ENCODE results near the gene TRAPPC6A. TPM values are rescaled to one million over a fixed set of nuclear protein-coding genes. Genes with fewer than 3 reads are reported as not detected.

Gene TRAPPC6A
- total and polyA plus RNA-seq, 7 donors, result 15.1 to 67.5 (median 36.4) TPM

- Histone ChIP-seq H3K27ac (no peak overlapping the region), H3K27me3 (no peaks in the 10 kb centered on the region), H3K36me3 (no peaks in the 10 kb centered on the region), H3K4me3 (no peak overlapping the region), H3K4me1 (no peaks in the 10 kb centered on the region), H3K9me3 (no peaks in the 10 kb centered on the region)
- TF ChIP-seq POLR2AphosphoS5 (IDR thresholded peaks at IDR 0.05) (no peak), POLR2A (IDR thresholded peaks at IDR 0.05) (no peak), EP300 (IDR thresholded peaks at IDR 0.05) (no peak)
- TF ChIP-seq, protein P1, sequence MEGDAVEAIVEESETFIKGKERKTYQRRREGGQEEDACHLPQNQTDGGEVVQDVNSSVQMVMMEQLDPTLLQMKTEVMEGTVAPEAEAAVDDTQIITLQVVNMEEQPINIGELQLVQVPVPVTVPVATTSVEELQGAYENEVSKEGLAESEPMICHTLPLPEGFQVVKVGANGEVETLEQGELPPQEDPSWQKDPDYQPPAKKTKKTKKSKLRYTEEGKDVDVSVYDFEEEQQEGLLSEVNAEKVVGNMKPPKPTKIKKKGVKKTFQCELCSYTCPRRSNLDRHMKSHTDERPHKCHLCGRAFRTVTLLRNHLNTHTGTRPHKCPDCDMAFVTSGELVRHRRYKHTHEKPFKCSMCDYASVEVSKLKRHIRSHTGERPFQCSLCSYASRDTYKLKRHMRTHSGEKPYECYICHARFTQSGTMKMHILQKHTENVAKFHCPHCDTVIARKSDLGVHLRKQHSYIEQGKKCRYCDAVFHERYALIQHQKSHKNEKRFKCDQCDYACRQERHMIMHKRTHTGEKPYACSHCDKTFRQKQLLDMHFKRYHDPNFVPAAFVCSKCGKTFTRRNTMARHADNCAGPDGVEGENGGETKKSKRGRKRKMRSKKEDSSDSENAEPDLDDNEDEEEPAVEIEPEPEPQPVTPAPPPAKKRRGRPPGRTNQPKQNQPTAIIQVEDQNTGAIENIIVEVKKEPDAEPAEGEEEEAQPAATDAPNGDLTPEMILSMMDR (IDR thresholded peaks at IDR 0.05), result no peak
- no peak for DNase-seq
- intact Hi-C loops (cut with DNase I), result no loop called here
- WGBS, 2 donors, result 87 to 88% methylated on average over 12 of the region's 12 CpGs
Measured at GRCh38 chr19:45205810-45206209, 27.8 kb upstream of the TRAPPC6A start.

DNA sequence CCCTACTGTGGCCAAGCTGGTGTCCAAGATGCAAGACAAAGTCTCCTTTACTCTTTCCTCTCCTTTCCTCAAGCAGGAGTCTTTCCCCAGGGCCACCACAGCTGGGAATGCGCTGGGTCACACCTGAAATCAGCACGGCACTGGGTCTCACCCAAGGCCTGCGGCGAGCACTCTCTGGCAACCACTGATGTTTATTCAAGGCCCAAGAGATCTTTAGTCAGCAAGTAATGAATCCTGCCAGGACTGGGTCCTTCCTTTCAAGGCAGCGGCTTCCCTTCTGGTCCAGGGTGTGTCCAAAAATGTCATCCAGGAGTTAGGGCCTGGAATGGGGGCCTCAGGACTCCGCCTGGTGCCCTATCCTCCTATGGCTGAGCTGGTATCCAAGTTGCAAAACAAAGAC lies 24.6 kb upstream of the TRAPPC6A start:
- intact Hi-C loops (cut with DNase I), result no loop called here

GRCh38 chr19:45200568-45200967 lies 22.5 kb upstream of the TRAPPC6A start:
- no peak for TF ChIP-seq POLR2AphosphoS5 (IDR thresholded peaks at IDR 0.05)
- TF ChIP-seq, protein P1 (IDR thresholded peaks at IDR 0.05), result no peak
- H3K36me3 ChIP-seq, result no peaks in the 10 kb centered on the region
- no peak overlapping the region for H3K4me3 ChIP-seq
- DNase-seq, result no peak
- no peaks in the 10 kb centered on the region for H3K4me1 ChIP-seq
- intact Hi-C loops (cut with DNase I), result no loop called here
- H3K27ac ChIP-seq, result no peak overlapping the region
- H3K9me3 ChIP-seq, result no peaks in the 10 kb centered on the region
- 74 to 78% methylated on average over 4 of the region's 4 CpGs for WGBS, 2 donors
- no peaks in the 10 kb centered on the region for H3K27me3 ChIP-seq

More for the DNA sequence above, 24.6 kb upstream of the TRAPPC6A start:
- DNase-seq, result no peak
- H3K4me1 ChIP-seq, result no peaks in the 10 kb centered on the region
- no peak overlapping the region for H3K4me3 ChIP-seq
- H3K36me3 ChIP-seq, result no peaks in the 10 kb centered on the region
- WGBS, 2 donors, result 90 to 93% methylated on average over 6 of the region's 6 CpGs
- H3K27me3 ChIP-seq, result no peaks in the 10 kb centered on the region
- no peaks in the 10 kb centered on the region for H3K9me3 ChIP-seq
- TF ChIP-seq POLR2A (IDR thresholded peaks at IDR 0.05) (no peak), POLR2AphosphoS5 (IDR thresholded peaks at IDR 0.05) (no peak)
- no peak overlapping the region for H3K27ac ChIP-seq

- Histone ChIP-seq H3K27me3 (no peaks in the 10 kb centered on the region), H3K4me3 (no peak overlapping the region), H3K36me3 (no peaks in the 10 kb centered on the region), H3K27ac (no peak overlapping the region), H3K4me1 (no peaks in the 10 kb centered on the region), H3K9me3 (no peaks in the 10 kb centered on the region)
- no peak for DNase-seq
- intact Hi-C loops (cut with DNase I), result no loop called here
- TF ChIP-seq, protein P1 (IDR thresholded peaks at IDR 0.05), result no peak
- TF ChIP-seq POLR2A (IDR thresholded peaks at IDR 0.05), result no peak
- TF ChIP-seq POLR2AphosphoS5 (IDR thresholded peaks at IDR 0.05), result no peak
- TF ChIP-seq EP300 (IDR thresholded peaks at IDR 0.05), result no peak
- WGBS, 2 donors, result 83 to 90% methylated on average over 6 of the region's 6 CpGs
Measured at GRCh38 chr19:45195764-45196163, 17.7 kb upstream of the TRAPPC6A start.

- Histone ChIP-seq H3K9me3 (no peaks in the 10 kb centered on the region), H3K27ac (no peak overlapping the region), H3K36me3 (no peaks in the 10 kb centered on the region), H3K27me3 (no peaks in the 10 kb centered on the region), H3K4me1 (no peaks in the 10 kb centered on the region), H3K4me3 (no peak overlapping the region)
- no peak for DNase-seq
- 93 to 94% methylated on average over 4 of the region's 4 CpGs for WGBS, 2 donors
- intact Hi-C loops (cut with DNase I), result no loop called here
- TF ChIP-seq EP300 (IDR thresholded peaks at IDR 0.05) (no peak), POLR2A (IDR thresholded peaks at IDR 0.05) (no peak), POLR2AphosphoS5 (IDR thresholded peaks at IDR 0.05) (no peak)
- TF ChIP-seq, protein P1 (IDR thresholded peaks at IDR 0.05), result no peak
Measured at GRCh38 chr19:45191375-45191774, 13.3 kb upstream of the TRAPPC6A start.

All from sigmoid colon (tissue), 7 donors.